DOHH2 (cell line): ENCODE data around the gene SLC1A4.

Experiments
- EZH2phosphoT487 ChIP-seq: fragments of 200-600 bp; sonication (generic); IDR thresholded peaks from 2 replicates; pipeline ENCODE4 v1.6.1; 2017; ENCODE audit warnings: borderline replicate concordance, mild to moderate bottlenecking, antibody characterized with exemption, low read length, moderate library complexity, mixed read lengths
- TF ChIP-seq, protein P1 (sequence below): fragments of 200-600 bp; sonication (generic); IDR thresholded peaks from one replicate; pipeline ENCODE4 v1.5.1; 2014; ENCODE audit warnings: antibody characterized with exemption, mild to moderate bottlenecking, low read depth, low read length; ENCODE audit not compliant: poor library complexity, severe bottlenecking

DNA sequence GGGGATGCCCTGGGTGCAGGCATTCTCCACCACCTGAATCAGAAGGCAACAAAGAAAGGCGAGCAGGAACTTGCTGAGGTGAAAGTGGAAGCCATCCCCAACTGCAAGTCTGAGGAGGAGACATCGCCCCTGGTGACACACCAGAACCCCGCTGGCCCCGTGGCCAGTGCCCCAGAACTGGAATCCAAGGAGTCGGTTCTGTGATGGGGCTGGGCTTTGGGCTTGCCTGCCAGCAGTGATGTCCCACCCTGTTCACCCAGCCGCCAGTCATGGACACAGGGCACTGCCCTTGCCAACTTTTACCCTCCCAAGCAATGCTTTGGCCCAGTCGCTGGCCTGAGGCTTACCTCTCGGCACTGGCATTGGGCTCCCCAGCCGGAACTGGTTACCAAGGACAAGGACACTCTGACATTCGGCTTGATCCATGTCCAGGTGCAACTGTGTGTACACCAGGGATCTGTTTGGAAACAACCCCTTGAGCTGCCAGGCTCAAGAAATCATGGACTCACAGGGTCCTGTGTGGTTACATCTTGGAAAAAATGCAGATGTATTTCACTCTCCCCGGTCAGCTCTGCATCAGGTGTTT is 31.8 kb downstream of the SLC1A4 start:
- TF ChIP-seq, protein P1, sequence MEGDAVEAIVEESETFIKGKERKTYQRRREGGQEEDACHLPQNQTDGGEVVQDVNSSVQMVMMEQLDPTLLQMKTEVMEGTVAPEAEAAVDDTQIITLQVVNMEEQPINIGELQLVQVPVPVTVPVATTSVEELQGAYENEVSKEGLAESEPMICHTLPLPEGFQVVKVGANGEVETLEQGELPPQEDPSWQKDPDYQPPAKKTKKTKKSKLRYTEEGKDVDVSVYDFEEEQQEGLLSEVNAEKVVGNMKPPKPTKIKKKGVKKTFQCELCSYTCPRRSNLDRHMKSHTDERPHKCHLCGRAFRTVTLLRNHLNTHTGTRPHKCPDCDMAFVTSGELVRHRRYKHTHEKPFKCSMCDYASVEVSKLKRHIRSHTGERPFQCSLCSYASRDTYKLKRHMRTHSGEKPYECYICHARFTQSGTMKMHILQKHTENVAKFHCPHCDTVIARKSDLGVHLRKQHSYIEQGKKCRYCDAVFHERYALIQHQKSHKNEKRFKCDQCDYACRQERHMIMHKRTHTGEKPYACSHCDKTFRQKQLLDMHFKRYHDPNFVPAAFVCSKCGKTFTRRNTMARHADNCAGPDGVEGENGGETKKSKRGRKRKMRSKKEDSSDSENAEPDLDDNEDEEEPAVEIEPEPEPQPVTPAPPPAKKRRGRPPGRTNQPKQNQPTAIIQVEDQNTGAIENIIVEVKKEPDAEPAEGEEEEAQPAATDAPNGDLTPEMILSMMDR: no peak
- no peak for TF ChIP-seq EZH2phosphoT487
